Measurements from ENCODE around the gene MCTP1. TPM values are rescaled to one million over a fixed set of nuclear protein-coding genes. Genes with fewer than 3 reads are reported as not detected.

The MCTP1 gene
- total RNA-seq, 1 experiment from 2014 or later = 2.5 TPM

GRCh38 chr5:94707359-94707758, 577.5 kb downstream of the MCTP1 start:
- H2AFZ ChIP-seq (ENCODE audit: low read length) = no peak overlapping the region
- no peaks in the 10 kb centered on the region for H4K20me1 ChIP-seq (ENCODE audit: control insufficient read depth, insufficient read depth, insufficient read length)
- no peak overlapping the region for H3K14ac ChIP-seq (ENCODE audit: insufficient read depth, low read length)
- H3K27me3 Mint-ChIP-seq (ENCODE audit: low read depth) = no peaks in the 10 kb centered on the region
- H3K4me2 ChIP-seq (ENCODE audit: insufficient read depth, insufficient read length, low read length) = no peak overlapping the region
- WGBS (ENCODE audit: extremely low coverage, insufficient read length, low lambda C conversion rate) = no CpG with 5 or more reads among the region's 2 CpGs
- H3K27ac ChIP-seq (ENCODE audit: insufficient read length, low read depth, low read length) = no peak overlapping the region
- no peaks in the 10 kb centered on the region; a peak in 1 of 5 replicates for H3K9me3 Mint-ChIP-seq
- H2BK12ac ChIP-seq (ENCODE audit: insufficient read length, low read depth, low read length) = no peak overlapping the region
- H3K4me1 Mint-ChIP-seq = peaks cover 5 to 21% of the 10 kb centered on the region in 2 experiments; a peak in 3 of 4 replicates
- TF ChIP-seq, protein P1, sequence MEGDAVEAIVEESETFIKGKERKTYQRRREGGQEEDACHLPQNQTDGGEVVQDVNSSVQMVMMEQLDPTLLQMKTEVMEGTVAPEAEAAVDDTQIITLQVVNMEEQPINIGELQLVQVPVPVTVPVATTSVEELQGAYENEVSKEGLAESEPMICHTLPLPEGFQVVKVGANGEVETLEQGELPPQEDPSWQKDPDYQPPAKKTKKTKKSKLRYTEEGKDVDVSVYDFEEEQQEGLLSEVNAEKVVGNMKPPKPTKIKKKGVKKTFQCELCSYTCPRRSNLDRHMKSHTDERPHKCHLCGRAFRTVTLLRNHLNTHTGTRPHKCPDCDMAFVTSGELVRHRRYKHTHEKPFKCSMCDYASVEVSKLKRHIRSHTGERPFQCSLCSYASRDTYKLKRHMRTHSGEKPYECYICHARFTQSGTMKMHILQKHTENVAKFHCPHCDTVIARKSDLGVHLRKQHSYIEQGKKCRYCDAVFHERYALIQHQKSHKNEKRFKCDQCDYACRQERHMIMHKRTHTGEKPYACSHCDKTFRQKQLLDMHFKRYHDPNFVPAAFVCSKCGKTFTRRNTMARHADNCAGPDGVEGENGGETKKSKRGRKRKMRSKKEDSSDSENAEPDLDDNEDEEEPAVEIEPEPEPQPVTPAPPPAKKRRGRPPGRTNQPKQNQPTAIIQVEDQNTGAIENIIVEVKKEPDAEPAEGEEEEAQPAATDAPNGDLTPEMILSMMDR (conservative IDR thresholded peaks at IDR 0.05) = no peak
- H3K4me1 ChIP-seq (ENCODE audit: insufficient read depth, low read length) = no peaks in the 10 kb centered on the region
- H3K27me3 ChIP-seq (ENCODE audit: insufficient read depth, low read length) = no peaks in the 10 kb centered on the region
- no peaks in the 10 kb centered on the region for H3K79me1 ChIP-seq (ENCODE audit: insufficient read depth, low read depth, low read length, poor library complexity, severe bottlenecking)
- no peak overlapping the region for H3K4ac ChIP-seq (ENCODE audit: low read depth, low read length)
- H2BK15ac ChIP-seq (ENCODE audit: low read depth, low read length) = no peak overlapping the region
- no peaks in the 10 kb centered on the region for H3K23me2 ChIP-seq (ENCODE audit: insufficient read length, low read depth, low read length, poor library complexity, severe bottlenecking)
- no peak overlapping the region for H2BK120ac ChIP-seq (ENCODE audit: low read depth, low read length, poor library complexity, severe bottlenecking)
- H3K18ac ChIP-seq (ENCODE audit: insufficient read length, low read depth, low read length) = no peak overlapping the region
- H2BK5ac ChIP-seq (ENCODE audit: insufficient read length, low read length) = no peak overlapping the region
- no peaks in the 10 kb centered on the region for H3K9me3 ChIP-seq (ENCODE audit: control insufficient read depth, low read depth, low read length)
- no peak overlapping the region for H2BK20ac ChIP-seq (ENCODE audit: low read depth, low read length, poor library complexity, severe bottlenecking)
- no peak overlapping the region for H3T11ph ChIP-seq (ENCODE audit: low read length)
- no peaks in the 10 kb centered on the region for H3K79me2 ChIP-seq (ENCODE audit: insufficient read depth, low read length)
- H2AK5ac ChIP-seq (ENCODE audit: insufficient read length, low read length) = no peak overlapping the region
- no peak overlapping the region for H4K8ac ChIP-seq (replicated peaks; ENCODE audit: insufficient read length, low read depth, low read length)
- peaks cover 10 to 23% (median 22%) of the 10 kb centered on the region in 3 experiments; a peak in 6 of 7 replicates for H3K36me3 Mint-ChIP-seq (ENCODE audit: insufficient read depth in 1 of 3, low read depth in 3 of 3)
- H3K9ac ChIP-seq (ENCODE audit: extremely low read depth, insufficient read length, low read length) = no peak overlapping the region
- no peak overlapping the region for H3K4me3 Mint-ChIP-seq
- H3K27ac Mint-ChIP-seq = peak overlapping the region in 2 of 3 experiments; percentile 16 to 18; a peak in 3 of 7 replicates
- no peak overlapping the region for H3K23ac ChIP-seq (ENCODE audit: insufficient read length, low read depth, low read length)
- DNase-seq = no peak
- no peak overlapping the region for H4K5ac ChIP-seq (ENCODE audit: insufficient read length, low read depth, low read length)
- no peak overlapping the region for H4K91ac ChIP-seq (ENCODE audit: insufficient read length, low read depth, low read length)
- H3K56ac ChIP-seq (ENCODE audit: insufficient read length, low read depth, low read length) = no peak overlapping the region

All from H9 (cell line).